Panc1 (cell line): Measurements from ENCODE around the gene CLEC18B. TPM values are rescaled to one million over a fixed set of nuclear protein-coding genes. Genes with fewer than 3 reads are reported as not detected.

Experiments used
- ATAC-seq: fragments of 200-7000 bp; cut with Tn5 transposase; 2 replicates; pipeline ENCODE4 v1.9.1; 2020; ENCODE audit warnings: mild to moderate bottlenecking, moderate library complexity
- BruUV-seq: library from RNA; stranded (reverse); fragments of 400-500 nt; replicated peaks from 2 replicates; lab custom pipeline; 2021; lab: Mats Ljungman, UMichigan
- CTCF ChIA-PET: fragments of 300-600 bp; sonication (Branson Sonifier 250); formaldehyde crosslinking; loops from one replicate; lab custom pipeline; 2022; ENCODE audit warnings: antibody characterized with exemption; lab: Charles Lee
- POLR2A ChIA-PET: fragments of 300-600 bp; sonication (Branson Sonifier 250); formaldehyde crosslinking; loops from one replicate; lab custom pipeline; 2022; ENCODE audit warnings: antibody characterized with exemption; lab: Charles Lee
- DNase-seq: peaks from one replicate; pipeline ENCODE4 v3.0.0-alpha.2; 2010; ENCODE audit warnings: low read depth, low spot score
- H3K27ac ChIP-seq: 2 replicates; pipeline ENCODE4 v1.5.1; 2011; ENCODE audit warnings: mild to moderate bottlenecking, low read length, inconsistent platforms
- H3K27me3 ChIP-seq: fragments of 200-500 bp; sonication (Bioruptor generic); 2 replicates; pipeline ENCODE4 v1.6.0; 2014; ENCODE audit warnings: low read length, inconsistent platforms; ENCODE audit not compliant: control insufficient read depth, insufficient read depth
- H3K36me3 ChIP-seq: fragments of 200-500 bp; sonication (Bioruptor generic); 2 replicates; pipeline ENCODE4 v1.5.1; 2014; ENCODE audit warnings: inconsistent platforms, mild to moderate bottlenecking, low read length, moderate library complexity; ENCODE audit not compliant: control insufficient read depth, insufficient read depth
- H3K4me1 ChIP-seq: 2 replicates; pipeline ENCODE4 v1.5.1; 2011; ENCODE audit warnings: inconsistent platforms, mild to moderate bottlenecking, low read length, moderate library complexity; ENCODE audit not compliant: control insufficient read depth, insufficient read depth
- H3K4me3 ChIP-seq, 2 experiments: 2 replicates each; pipeline ENCODE4 v1.5.1; 2011 to 2012; ENCODE audit warnings: low read depth in 2 of 2, low read length in 2 of 2, mild to moderate bottlenecking in 2 of 2, inconsistent platforms in 1 of 2, moderate library complexity in 1 of 2
- H3K9me3 ChIP-seq: fragments of 200-500 bp; sonication (Bioruptor generic); 2 replicates; pipeline ENCODE4 v1.5.1; 2014; ENCODE audit warnings: low read depth, mild to moderate bottlenecking, inconsistent platforms, low read length, moderate library complexity; ENCODE audit not compliant: control insufficient read depth, insufficient read depth
- POLR2AphosphoS5 ChIP-seq: IDR thresholded peaks from 2 replicates; pipeline ENCODE4 v1.6.1; 2012; ENCODE audit warnings: mild to moderate bottlenecking, low read depth, low read length, moderate library complexity
- SIN3A ChIP-seq: IDR thresholded peaks from 2 replicates; pipeline ENCODE4 v1.6.1; 2012; ENCODE audit warnings: low read depth, mild to moderate bottlenecking, low read length, moderate library complexity, borderline replicate concordance; ENCODE audit not compliant: insufficient read depth
- TCF7L2 ChIP-seq: IDR thresholded peaks from 2 replicates; pipeline ENCODE4 v1.6.1; 2011; ENCODE audit warnings: mild to moderate bottlenecking, low read depth, low read length, inconsistent platforms
- in situ Hi-C: cut with HindIII; loops from 2 replicates; pipeline ENCODE4 v1.10.0; 2016; ENCODE audit warnings: low sequenced_read_pairs, low pct_unique_long_range_greater_than_20kb
- intact Hi-C: fragments of 100-400 bp; cut with micrococcal nuclease; formaldehyde crosslinking; loops from one replicate; pipeline ENCODE4 v1.10.0; 2022; ENCODE audit not compliant: unreplicated experiment
- total RNA-seq: library from RNA; stranded (reverse); gene quantifications from one replicate; pipeline ENCODE4 v1.2.1, GENCODE V29; 2021; ENCODE audit not compliant: unreplicated experiment
- TF ChIP-seq, protein P1 (sequence below), 2 experiments: IDR thresholded peaks; 2 replicates each; pipeline ENCODE4 v1.6.1; 2011 to 2012; ENCODE audit warnings: low read depth in 2 of 2, control low read depth in 1 of 2, low read length in 1 of 2, mild to moderate bottlenecking in 1 of 2, moderate library complexity in 1 of 2; ENCODE audit not compliant: insufficient read depth in 1 of 2
- TF ChIP-seq, protein P2 (sequence below): fragments of 450-650 bp; IDR thresholded peaks from 2 replicates; pipeline ENCODE4 v1.5.1; 2017; ENCODE audit warnings: mild to moderate bottlenecking

The CLEC18B gene
- total RNA-seq, 1 experiment from 2014 or later: not detected

GRCh38 chr16:74465851-74466685 lies 44.8 kb upstream of the CLEC18B start:
- TF ChIP-seq, protein P1, sequence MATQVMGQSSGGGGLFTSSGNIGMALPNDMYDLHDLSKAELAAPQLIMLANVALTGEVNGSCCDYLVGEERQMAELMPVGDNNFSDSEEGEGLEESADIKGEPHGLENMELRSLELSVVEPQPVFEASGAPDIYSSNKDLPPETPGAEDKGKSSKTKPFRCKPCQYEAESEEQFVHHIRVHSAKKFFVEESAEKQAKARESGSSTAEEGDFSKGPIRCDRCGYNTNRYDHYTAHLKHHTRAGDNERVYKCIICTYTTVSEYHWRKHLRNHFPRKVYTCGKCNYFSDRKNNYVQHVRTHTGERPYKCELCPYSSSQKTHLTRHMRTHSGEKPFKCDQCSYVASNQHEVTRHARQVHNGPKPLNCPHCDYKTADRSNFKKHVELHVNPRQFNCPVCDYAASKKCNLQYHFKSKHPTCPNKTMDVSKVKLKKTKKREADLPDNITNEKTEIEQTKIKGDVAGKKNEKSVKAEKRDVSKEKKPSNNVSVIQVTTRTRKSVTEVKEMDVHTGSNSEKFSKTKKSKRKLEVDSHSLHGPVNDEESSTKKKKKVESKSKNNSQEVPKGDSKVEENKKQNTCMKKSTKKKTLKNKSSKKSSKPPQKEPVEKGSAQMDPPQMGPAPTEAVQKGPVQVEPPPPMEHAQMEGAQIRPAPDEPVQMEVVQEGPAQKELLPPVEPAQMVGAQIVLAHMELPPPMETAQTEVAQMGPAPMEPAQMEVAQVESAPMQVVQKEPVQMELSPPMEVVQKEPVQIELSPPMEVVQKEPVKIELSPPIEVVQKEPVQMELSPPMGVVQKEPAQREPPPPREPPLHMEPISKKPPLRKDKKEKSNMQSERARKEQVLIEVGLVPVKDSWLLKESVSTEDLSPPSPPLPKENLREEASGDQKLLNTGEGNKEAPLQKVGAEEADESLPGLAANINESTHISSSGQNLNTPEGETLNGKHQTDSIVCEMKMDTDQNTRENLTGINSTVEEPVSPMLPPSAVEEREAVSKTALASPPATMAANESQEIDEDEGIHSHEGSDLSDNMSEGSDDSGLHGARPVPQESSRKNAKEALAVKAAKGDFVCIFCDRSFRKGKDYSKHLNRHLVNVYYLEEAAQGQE (IDR thresholded peaks at IDR 0.05; ENCODE audit: insufficient read depth in 1 of 2, low read depth in 2 of 2, low read length in 1 of 2): no peak
- TF ChIP-seq TCF7L2: no peak
- H3K9me3 ChIP-seq: no peaks in the 10 kb centered on the region
- BruUV-seq: no TSS peak
- CTCF ChIA-PET: no interaction called here
- in situ Hi-C loops (no loop called here), intact Hi-C loops (no loop called here)
- H3K27me3 ChIP-seq: no peaks in the 10 kb centered on the region
- H3K27ac ChIP-seq: no peak overlapping the region
- H3K4me3 ChIP-seq: no peak overlapping the region
- DNase-seq: no peak
- POLR2A ChIA-PET: interaction anchor here (0.5 kb wide), 1 partner anchor 138 kb away, joined by 4 read pairs; no protein-coding TSS in a partner anchor
- no peak for ATAC-seq
- H3K36me3 ChIP-seq: peaks cover 7% of the 10 kb centered on the region
- H3K4me1 ChIP-seq: no peaks in the 10 kb centered on the region

DNA sequence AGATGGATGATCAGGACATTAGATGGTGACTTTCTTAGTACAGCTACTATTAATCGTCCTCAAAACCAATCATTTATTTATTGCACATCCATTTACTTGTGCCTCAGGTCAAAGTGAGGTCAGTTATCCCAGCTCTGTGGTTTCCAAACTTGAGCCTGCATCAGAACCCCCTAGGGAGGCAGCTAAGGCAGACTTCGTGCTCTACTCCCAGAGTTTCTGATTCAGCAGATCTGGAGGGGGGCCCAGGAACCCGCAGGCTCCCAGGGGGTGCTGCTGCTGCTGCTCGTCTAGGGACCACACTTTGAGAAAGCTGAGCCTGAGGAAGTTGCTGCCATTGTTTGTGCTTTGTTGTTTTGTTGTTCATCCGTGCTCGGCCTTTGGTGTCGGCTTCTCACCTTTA lies 44.0 kb upstream of the CLEC18B start:
- DNase-seq: no peak
- Histone ChIP-seq H3K27ac (no peak overlapping the region), H3K27me3 (no peaks in the 10 kb centered on the region), H3K36me3 (peaks cover 7% of the 10 kb centered on the region), H3K9me3 (no peaks in the 10 kb centered on the region), H3K4me1 (no peaks in the 10 kb centered on the region), H3K4me3 (no peak overlapping the region)
- in situ Hi-C loops (no loop called here), intact Hi-C loops (no loop called here)
- no peak for ATAC-seq
- CTCF ChIA-PET: no interaction called here
- POLR2A ChIA-PET: no interaction called here
- no TSS peak for BruUV-seq
- TF ChIP-seq, protein P1 (IDR thresholded peaks at IDR 0.05; ENCODE audit: insufficient read depth in 1 of 2, low read depth in 2 of 2, low read length in 1 of 2): no peak
- TF ChIP-seq, protein P2, sequence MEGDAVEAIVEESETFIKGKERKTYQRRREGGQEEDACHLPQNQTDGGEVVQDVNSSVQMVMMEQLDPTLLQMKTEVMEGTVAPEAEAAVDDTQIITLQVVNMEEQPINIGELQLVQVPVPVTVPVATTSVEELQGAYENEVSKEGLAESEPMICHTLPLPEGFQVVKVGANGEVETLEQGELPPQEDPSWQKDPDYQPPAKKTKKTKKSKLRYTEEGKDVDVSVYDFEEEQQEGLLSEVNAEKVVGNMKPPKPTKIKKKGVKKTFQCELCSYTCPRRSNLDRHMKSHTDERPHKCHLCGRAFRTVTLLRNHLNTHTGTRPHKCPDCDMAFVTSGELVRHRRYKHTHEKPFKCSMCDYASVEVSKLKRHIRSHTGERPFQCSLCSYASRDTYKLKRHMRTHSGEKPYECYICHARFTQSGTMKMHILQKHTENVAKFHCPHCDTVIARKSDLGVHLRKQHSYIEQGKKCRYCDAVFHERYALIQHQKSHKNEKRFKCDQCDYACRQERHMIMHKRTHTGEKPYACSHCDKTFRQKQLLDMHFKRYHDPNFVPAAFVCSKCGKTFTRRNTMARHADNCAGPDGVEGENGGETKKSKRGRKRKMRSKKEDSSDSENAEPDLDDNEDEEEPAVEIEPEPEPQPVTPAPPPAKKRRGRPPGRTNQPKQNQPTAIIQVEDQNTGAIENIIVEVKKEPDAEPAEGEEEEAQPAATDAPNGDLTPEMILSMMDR: no peak
- TF ChIP-seq TCF7L2 (no peak), POLR2AphosphoS5 (no peak), SIN3A (no peak)
